ENCODE data around the gene FBXL17. TPM values are rescaled to one million over a fixed set of nuclear protein-coding genes. Genes with fewer than 3 reads are reported as not detected.

FBXL17 gene
- total and polyA plus RNA-seq, 4 donors: 2.1 to 14.1 (median 6.3) TPM

- peaks cover 1 to 17% (median 11%) of the 10 kb centered on the region in 4 donors for H3K4me1 ChIP-seq (ENCODE audit: control insufficient read depth in 4 of 4, insufficient read depth in 4 of 4, low read length in 3 of 4)
- 92% methylated on average over 5 of the region's 5 CpGs for WGBS
- no peak overlapping the region for H3K9ac ChIP-seq (ENCODE audit: low read depth in 1 of 2, low read length in 2 of 2)
- TF ChIP-seq REST (IDR thresholded peaks at IDR 0.05) (no peak), HNF4A (conservative IDR thresholded peaks at IDR 0.05) (no peak), EGR1 (IDR thresholded peaks at IDR 0.05; ENCODE audit: low read depth in 2 of 2) (no peak), MAX (IDR thresholded peaks at IDR 0.05) (no peak), RAD21 (IDR thresholded peaks at IDR 0.05) (no peak), FOXA1 (IDR thresholded peaks at IDR 0.05) (no peak), FOXA2 (IDR thresholded peaks at IDR 0.05) (no peak), SP1 (IDR thresholded peaks at IDR 0.05) (no peak), TAF1 (conservative IDR thresholded peaks at IDR 0.05) (no peak), GABPA (IDR thresholded peaks at IDR 0.05 in 1 of 2, conservative IDR thresholded peaks at IDR 0.05 in 1 of 2) (no peak), JUND (IDR thresholded peaks at IDR 0.05) (no peak), YY1 (IDR thresholded peaks at IDR 0.05) (no peak), NR2F2 (IDR thresholded peaks at IDR 0.05) (no peak), HNF4G (IDR thresholded peaks at IDR 0.05) (no peak), RXRA (IDR thresholded peaks at IDR 0.05) (no peak), ZBTB33 (IDR thresholded peaks at IDR 0.05) (no peak)
- TF ChIP-seq, protein P1, sequence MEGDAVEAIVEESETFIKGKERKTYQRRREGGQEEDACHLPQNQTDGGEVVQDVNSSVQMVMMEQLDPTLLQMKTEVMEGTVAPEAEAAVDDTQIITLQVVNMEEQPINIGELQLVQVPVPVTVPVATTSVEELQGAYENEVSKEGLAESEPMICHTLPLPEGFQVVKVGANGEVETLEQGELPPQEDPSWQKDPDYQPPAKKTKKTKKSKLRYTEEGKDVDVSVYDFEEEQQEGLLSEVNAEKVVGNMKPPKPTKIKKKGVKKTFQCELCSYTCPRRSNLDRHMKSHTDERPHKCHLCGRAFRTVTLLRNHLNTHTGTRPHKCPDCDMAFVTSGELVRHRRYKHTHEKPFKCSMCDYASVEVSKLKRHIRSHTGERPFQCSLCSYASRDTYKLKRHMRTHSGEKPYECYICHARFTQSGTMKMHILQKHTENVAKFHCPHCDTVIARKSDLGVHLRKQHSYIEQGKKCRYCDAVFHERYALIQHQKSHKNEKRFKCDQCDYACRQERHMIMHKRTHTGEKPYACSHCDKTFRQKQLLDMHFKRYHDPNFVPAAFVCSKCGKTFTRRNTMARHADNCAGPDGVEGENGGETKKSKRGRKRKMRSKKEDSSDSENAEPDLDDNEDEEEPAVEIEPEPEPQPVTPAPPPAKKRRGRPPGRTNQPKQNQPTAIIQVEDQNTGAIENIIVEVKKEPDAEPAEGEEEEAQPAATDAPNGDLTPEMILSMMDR (IDR thresholded peaks at IDR 0.05; ENCODE audit: low read depth, low read length, missing input control): no peak
- TF ChIP-seq, protein P2, sequence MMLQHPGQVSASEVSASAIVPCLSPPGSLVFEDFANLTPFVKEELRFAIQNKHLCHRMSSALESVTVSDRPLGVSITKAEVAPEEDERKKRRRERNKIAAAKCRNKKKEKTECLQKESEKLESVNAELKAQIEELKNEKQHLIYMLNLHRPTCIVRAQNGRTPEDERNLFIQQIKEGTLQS (IDR thresholded peaks at IDR 0.05): no peak
- no peaks in the 10 kb centered on the region for H3K36me3 ChIP-seq (ENCODE audit: control insufficient read depth in 4 of 4, insufficient read depth in 3 of 4, low read depth in 1 of 4, low read length in 3 of 4)
- DNase-seq (ENCODE audit: low spot score): no peak
- no peaks in the 10 kb centered on the region for H3K27me3 ChIP-seq (ENCODE audit: control insufficient read depth in 4 of 4, insufficient read depth in 4 of 4, low read length in 3 of 4)
- no peak overlapping the region for H3K27ac ChIP-seq (ENCODE audit: low read depth in 1 of 2, low read length in 2 of 2)
- H3K4me3 ChIP-seq (ENCODE audit: low read depth in 1 of 3, low read length in 3 of 3): no peak overlapping the region
- H3K9me3 ChIP-seq (ENCODE audit: control insufficient read depth in 4 of 4, low read length in 3 of 4): no peaks in the 10 kb centered on the region
Observed at GRCh38 chr5:107915176-107915812, 466.6 kb downstream of the FBXL17 start.

Measured in liver (tissue), 9 donors.